Measurements from ENCODE around the gene SLC2A9. TPM values are rescaled to one million over a fixed set of nuclear protein-coding genes. Genes with fewer than 3 reads are reported as not detected.

The SLC2A9 gene
- total and polyA plus RNA-seq, 8 donors = 1.2 to 5.7 (median 2.4) TPM

DNA sequence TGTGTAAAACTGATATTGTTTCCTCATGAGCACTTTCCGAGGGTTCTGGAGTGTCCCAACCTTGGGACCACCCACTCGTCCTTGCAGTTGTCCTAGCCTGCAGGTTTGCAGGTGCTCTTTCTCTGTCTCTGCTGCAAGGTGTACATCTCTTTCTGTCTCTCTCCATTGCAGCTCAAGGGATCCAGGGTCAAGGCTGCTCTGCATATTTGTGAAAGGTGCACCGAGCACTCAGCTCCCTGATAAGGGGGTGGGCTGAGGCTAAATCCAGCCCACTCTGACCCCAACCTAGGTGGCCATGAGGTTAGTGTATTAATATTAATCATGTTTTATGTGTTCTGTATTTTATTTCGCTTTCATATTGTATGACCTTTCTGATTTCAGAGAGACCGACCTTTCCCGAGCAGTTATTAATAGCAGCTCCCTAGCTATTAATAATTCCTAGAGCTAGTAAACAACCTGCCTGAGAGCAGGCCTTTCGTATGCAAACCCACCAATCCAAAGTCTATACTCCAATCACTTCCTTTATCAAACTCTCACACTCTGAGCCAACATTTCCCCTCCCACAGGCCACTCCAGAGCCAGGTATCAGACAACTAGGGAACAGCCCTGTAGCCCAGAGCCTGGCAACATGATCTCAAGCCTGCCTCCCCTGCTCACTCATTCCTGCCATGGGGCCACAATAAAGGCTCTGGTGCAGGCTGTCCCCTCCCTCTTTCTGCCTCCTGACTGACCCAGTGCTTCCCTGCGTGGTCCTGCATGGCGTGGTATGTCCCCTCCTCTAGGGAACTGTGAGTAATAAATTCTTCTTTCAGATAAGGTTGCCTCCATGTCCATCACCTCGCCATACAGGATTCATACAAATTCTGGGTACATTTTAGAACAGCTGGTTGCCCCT lies 73.9 kb downstream of the SLC2A9 start:
- no peak overlapping the region for H3K4me3 ChIP-seq
- WGBS, 2 donors = 32 to 33% methylated on average over 10 of the region's 10 CpGs
- DNase-seq = no peak
- no peaks in the 10 kb centered on the region for H3K4me1 ChIP-seq
- TF ChIP-seq, protein P1, sequence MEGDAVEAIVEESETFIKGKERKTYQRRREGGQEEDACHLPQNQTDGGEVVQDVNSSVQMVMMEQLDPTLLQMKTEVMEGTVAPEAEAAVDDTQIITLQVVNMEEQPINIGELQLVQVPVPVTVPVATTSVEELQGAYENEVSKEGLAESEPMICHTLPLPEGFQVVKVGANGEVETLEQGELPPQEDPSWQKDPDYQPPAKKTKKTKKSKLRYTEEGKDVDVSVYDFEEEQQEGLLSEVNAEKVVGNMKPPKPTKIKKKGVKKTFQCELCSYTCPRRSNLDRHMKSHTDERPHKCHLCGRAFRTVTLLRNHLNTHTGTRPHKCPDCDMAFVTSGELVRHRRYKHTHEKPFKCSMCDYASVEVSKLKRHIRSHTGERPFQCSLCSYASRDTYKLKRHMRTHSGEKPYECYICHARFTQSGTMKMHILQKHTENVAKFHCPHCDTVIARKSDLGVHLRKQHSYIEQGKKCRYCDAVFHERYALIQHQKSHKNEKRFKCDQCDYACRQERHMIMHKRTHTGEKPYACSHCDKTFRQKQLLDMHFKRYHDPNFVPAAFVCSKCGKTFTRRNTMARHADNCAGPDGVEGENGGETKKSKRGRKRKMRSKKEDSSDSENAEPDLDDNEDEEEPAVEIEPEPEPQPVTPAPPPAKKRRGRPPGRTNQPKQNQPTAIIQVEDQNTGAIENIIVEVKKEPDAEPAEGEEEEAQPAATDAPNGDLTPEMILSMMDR (IDR thresholded peaks at IDR 0.05) = no peak
- H3K27me3 ChIP-seq = no peaks in the 10 kb centered on the region
- no peak for FAIRE-seq
- H3K27ac ChIP-seq = no peak overlapping the region
- H3K36me3 ChIP-seq = no peaks in the 10 kb centered on the region
- intact Hi-C loops (cut with DNase I) = no loop called here
- peak; percentile 53 to 91 (median 74) for ATAC-seq
- no peaks in the 10 kb centered on the region for H3K9me3 ChIP-seq

DNA sequence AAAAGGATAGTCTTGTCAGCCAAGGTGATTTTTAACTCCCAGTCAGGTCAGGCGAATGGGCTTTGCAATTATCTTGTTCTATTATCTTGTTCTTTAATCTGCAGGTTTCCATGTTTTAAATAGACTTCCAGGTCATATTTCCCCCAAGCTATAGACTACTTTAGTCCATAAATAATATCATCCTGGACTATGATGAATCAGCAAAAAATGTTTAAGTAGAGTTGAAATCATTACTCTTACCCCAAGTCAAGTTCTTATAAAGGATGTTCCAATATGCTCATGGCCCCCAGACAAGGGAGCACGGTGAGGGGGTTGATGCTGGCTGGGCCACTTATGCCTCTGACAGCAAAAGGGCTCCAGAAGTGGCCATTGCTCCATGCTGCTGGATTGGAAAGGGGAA lies 75.1 kb downstream of the SLC2A9 start:
- no peak for FAIRE-seq
- TF ChIP-seq, protein P1 (IDR thresholded peaks at IDR 0.05) = no peak
- 96 to 98% methylated on average over 2 of the region's 2 CpGs for WGBS, 2 donors
- ATAC-seq = no peak
- no peaks in the 10 kb centered on the region for H3K9me3 ChIP-seq
- no peaks in the 10 kb centered on the region for H3K36me3 ChIP-seq
- no peaks in the 10 kb centered on the region for H3K4me1 ChIP-seq
- H3K4me3 ChIP-seq = no peak overlapping the region
- no peak for DNase-seq
- intact Hi-C loops (cut with DNase I) = no loop called here
- H3K27ac ChIP-seq = no peak overlapping the region
- no peaks in the 10 kb centered on the region for H3K27me3 ChIP-seq

DNA sequence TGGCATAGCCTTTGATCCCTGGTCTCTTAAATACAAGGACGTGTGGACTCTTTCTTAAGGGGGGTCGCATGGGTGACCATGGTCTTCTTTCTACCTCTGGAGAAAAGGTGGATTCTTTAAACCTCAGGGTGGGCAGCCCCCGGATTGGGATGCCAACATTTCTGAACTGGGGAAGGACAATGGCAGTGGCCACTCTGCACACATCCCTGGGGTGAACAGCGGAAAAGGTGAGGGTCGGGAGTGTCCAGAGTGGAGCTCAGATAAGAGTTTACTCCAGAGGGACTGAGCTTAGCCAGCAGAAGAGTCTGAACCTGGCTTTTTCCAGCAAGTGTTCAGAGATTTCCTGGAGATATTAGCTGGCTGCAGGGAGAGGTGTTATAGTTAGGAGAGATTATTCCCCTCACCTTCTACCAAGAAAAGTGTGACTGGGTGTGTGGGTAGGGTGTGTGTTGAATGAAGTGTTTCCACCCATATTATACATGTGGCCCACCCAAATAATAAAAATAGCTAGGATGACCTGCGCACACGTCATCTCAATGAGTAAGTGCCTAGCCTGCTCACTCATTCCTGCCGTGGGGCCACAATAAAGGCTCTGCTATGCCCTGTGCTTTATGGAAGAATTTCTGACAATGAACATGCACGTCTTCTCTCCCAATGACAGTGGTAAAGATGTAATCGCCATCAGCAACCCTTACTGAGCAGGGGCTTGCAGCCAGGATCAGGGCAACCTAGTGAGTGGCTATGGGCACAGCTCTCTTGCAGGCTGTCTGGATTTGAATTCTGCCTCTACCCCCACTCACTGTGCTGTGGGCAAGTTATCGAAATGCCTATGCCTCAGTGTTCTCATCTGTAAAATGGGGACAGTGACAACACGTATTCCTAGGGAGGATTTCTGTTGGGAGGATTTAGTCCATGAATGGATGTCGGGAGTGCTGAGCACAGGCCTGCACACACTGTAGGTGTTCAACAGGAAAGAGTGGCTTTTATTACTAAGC lies 76.6 kb downstream of the SLC2A9 start:
- TF ChIP-seq, protein P1 (IDR thresholded peaks at IDR 0.05) = no peak
- no peak for FAIRE-seq
- no peak for ATAC-seq
- Histone ChIP-seq H3K4me1 (no peaks in the 10 kb centered on the region), H3K27ac (no peak overlapping the region), H3K27me3 (no peaks in the 10 kb centered on the region), H3K4me3 (no peak overlapping the region), H3K9me3 (no peaks in the 10 kb centered on the region), H3K36me3 (no peaks in the 10 kb centered on the region)
- 74 to 82% methylated on average over 13 of the region's 13 CpGs for WGBS, 2 donors
- intact Hi-C loops (cut with DNase I) = no loop called here
- no peak for DNase-seq

DNA sequence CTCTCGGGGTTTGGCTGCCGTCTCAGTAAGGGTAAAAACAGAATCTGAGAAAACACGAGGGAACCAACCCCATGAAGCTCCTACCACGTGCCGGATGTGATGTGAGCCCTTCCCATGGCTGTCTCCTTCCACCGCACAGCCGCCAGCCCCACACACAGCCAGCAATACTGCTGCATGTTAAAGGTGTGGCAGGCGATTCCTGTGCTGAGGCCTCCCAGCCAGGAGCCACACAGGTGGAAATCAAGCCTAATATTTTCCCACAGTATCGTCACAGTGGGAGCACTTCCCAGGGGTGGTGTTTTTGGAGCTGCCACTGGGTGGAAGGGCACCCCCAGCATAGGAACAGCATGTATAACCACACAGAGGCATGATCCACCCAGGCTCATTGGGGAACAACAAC lies 77.5 kb downstream of the SLC2A9 start:
- no peak for DNase-seq
- intact Hi-C loops (cut with DNase I) = no loop called here
- Histone ChIP-seq H3K27ac (no peak overlapping the region), H3K4me3 (no peak overlapping the region), H3K9me3 (no peaks in the 10 kb centered on the region), H3K36me3 (no peaks in the 10 kb centered on the region), H3K27me3 (no peaks in the 10 kb centered on the region), H3K4me1 (no peaks in the 10 kb centered on the region)
- 86 to 89% methylated on average over 9 of the region's 9 CpGs for WGBS, 2 donors
- TF ChIP-seq, protein P1 (IDR thresholded peaks at IDR 0.05) = no peak
- no peak for ATAC-seq
- no peak for FAIRE-seq

Data from pancreas (tissue), 10 donors.